DLD1 (cell line): ENCODE measurements around the gene TPSD1.
"Not testable (repeated sequence)": the region's sequence is repeated elsewhere in the genome, so short reads cannot be mapped to it uniquely, and the experiment has no call there.

Experiments used
- in situ Hi-C: cut with HindIII; loops from 2 replicates; pipeline ENCODE4 v1.10.0; 2017; ENCODE audit warnings: low sequenced_read_pairs

The TPSD1 gene

DNA sequence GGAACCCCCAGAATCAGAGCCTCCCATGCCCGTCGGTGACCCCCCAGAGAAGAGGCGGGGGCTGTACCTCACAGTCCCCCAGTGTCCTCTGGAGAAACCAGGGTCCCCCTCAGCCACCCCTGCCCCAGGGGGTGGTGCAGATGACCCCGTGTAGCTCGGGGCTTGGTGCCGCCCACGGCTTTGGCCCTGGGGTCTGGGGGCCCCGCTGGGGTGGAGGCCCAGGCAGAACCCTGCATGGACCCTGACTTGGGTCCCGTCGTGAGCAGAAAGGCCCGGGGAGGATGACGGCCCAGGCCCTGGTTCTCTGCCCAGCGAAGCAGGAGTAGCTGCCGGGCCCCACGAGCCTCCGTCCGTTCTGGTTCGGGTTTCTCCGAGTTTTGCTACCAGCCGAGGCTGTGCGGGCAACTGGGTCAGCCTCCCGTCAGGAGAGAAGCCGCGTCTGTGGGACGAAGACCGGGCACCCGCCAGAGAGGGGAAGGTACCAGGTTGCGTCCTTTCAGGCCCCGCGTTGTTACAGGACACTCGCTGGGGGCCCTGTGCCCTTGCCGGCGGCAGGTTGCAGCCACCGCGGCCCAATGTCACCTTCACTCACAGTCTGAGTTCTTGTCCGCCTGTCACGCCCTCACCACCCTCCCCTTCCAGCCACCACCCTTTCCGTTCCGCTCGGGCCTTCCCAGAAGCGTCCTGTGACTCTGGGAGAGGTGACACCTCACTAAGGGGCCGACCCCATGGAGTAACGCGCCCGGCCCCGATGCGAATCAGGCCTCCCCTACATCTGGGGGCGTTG, 34.8 kb upstream of the TPSD1 start:
- in situ Hi-C loops = no loop called here

DNA sequence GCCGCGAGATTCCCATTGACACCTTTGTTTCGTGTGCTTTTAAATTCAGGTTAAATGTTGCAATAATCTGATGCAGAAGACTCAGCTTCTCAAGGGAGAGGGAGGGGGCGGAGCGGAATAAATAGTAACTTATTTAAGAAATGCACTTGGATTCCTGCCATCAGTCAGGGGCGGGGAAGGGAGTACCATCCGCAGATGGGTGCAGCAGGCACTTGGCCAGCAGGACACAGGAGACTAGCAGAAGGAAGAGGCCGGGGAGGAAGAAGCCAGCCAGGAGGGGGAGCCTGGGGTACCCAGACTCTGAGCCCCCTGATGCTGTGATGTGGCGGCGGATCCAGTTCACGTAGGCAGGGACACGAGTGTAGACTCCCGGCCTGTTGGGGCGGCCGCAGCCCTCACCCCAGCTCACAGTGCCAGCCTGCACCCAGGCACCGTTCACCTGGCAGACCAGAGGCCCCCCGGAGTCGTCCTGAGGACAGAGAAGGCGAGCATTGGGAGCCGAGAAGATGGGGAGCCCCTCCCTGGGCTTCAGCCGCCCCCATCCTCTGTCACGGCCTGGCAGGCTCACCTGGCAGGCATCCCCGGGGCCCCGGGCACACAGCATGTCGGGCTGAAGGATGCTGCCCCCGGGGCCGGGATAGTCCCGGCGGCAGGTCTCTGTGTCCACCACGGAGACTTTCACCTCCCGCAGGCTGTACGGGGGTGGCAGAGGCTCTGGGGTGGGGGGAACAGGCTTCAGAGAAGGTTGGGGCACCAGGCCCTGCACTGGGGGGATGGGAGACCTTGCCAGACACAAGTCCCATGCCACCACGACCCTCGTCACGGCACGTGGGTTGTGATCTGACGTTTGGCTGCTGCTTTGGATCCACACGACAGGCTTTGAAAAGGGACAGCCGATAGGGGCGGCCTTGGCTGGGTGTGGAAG, 34.0 kb upstream of the TPSD1 start:
- in situ Hi-C loops = no loop called here

DNA sequence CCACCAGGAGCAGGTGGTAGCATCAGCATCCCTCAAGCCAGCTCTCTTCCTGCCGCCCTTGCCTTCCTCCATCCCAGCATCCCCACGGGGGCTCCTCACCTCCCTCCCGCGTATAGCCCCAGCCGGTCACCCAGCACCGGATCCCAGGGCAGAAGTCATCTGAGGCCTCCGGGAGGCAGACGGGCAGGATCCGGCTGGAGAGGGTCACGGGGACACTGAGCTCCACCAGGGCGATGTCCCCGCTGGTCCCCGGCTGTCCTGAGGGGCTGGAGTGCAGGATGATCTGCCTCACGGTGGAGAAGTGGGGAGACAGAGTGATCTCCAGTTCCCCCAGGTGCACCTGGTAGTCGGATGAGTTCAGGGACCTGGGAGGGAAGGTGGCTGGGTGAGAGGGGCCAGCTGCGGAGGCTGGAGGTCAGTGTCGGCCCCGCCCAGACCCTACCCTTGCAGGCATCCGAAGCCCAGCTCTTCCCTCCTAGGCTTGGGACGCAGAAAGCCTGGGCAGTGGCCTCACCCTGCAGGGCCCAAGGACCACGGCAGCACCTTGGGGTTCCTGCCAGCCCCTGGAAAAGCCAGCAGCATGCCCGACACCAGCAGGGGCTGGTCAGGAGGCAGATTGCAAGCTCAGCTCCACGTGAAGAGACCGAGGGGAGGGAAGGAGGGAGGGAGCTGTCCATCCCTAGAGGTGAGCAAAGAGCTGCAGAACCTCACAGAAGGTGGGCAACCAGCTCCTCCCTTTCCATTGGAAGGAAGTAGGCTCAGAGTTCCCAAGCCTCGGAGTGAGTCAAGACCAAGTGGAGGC, 33.1 kb upstream of the TPSD1 start:
- in situ Hi-C loops = no loop called here

DNA sequence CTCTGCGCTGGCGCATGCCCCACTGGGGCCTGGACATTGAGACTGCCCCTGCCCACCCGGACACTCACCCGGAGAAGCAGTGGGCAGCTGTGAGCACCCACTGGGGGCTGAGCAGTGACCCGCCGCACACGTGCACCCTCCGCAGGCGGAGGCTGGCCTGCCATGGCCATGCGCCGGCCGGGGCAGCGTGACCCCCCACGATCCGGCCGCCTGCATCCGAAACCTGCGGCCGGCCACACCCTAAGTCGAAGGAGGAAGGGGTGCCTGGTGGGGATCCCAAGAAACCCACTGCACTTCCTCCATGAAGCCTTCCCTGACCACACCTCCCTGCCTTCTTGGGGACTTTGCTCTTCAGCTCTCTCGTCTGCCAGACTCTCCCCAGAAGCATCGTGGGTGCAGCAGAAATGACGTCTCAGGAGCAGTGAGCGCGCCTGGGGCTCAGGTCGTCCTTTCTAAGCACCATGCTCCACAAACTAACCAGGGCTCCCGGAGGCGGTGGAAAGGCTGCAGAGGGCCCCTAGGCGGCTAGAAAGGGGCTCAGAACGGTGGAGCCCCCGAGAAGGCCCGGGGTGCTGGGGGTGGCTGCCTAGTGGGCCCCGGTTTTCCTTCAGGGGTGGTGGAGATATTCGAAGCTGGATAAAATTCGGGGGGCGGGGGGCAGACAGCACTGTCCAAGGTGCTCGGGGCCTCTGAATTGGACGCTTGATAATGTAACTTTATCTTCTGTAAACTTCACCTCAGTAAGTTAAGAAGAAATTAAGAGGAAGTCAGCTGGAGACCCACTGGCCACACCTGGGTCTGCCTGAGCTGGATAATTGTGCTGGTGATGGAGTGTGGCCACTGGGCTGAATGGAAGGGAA, 32.3 kb upstream of the TPSD1 start:
- in situ Hi-C loops = no loop called here

DNA sequence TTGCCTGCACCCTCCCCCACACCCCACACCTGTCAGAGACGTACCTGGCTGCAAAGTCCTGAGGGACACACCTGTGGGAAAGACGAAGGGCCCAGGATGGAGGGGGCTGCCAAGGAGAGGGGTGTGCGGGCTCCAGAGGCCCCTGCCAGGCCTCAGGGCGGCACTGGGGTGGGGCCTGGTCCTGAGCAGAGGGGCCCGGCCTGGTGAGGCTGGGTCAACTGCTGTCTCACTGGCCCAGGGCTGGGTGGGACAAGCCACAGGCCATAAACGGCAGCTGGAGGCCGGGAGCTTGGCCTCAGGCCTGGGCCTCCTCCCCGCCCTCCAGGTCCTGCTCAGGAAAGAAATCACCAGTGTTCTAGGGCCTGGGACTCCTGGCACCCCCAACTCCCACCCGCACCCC, 31.3 kb upstream of the TPSD1 start:
- in situ Hi-C loops = no loop called here

DNA sequence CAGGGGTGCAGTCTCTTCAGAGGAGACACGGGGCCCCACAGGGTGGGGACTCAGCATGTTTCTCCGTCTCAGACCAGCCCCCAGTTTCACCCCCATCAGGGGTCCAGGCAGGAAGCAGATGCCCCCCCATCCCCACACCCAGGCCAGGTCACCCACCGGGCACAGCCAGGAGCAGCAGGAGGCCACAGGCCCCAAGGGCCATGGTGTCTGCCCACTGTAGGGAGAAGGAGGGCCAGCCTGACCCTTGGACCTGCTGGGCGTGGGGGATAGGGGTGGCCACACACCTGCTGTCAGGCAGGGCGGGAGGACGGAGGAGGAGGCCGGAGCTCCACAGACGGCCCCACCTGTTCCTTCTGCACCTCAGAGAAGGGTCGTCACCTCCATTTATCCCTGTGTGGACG, 30.8 kb upstream of the TPSD1 start, which contains the start of gene TPSG1:
Gene TPSG1, minus strand, starts transcription at position 218 of the 401 bp plus-strand sequence. Its CDS starts 16 bp downstream, at position 202.
- in situ Hi-C loops = no loop called here

GRCh38 chr16:1225728-1226311, 30.0 kb upstream of the TPSD1 start:
- in situ Hi-C loops = not testable (repeated sequence)

DNA sequence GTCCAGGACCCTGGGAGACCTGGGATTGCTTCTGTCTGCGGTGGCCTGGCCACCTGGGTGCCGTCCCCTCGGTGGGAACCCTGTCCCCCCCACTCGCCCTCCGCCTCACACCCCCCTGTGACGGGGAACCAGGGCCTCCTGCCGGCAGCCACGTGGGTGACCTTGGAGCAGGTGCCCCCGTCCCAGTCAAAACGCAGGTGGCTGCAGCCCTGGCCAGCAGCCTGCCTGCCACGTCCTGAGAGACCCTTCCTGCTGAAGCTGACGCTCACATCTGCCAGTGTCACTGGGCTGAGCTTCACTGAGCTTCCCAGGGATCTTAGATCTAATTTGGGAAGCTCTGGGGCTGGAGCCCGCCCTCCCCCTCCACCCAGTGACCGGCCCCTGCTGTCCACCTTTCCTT, 29.2 kb upstream of the TPSD1 start:
- in situ Hi-C loops = not testable (repeated sequence)

DNA sequence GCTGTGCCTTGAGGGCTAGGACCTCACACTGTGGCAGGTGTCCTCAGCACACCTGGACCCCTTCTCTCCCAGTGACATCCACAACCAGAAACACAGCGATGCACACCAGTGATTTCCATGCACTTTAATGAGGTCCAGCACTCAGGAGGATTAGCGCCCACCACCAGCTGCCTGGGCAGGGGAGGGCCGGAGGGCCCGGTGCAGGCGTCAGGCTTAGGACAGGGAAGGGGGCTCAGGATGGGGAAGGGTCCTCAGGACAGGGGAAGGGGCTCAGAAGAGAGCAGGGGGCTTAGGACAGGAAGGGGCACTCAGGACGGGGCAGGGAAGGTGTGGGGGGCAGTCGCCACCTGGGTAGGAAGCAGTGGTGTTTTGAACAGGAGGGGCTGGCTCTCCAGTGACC, 27.6 kb upstream of the TPSD1 start:
- in situ Hi-C loops = not testable (repeated sequence)

DNA sequence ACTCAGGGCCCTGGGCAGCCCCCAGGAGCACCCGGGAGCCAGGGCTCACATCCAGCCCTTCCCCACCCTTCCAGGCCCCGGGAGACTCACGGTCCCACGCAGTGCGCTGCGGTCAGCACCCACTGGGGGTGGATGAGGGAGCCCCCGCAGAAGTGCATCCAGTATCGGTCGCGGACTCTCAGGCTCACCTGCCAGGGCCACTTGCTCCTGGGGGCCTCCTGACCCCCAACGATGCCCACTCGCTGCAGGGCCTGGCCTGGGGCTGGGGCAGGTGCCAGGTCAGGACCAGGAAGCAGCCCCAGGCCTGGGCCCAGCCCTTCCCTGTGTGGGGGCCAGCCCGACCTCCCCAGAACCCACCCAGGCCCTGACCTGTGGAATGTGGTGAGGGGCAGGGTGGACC, 26.4 kb upstream of the TPSD1 start:
- in situ Hi-C loops = not testable (repeated sequence)

- in situ Hi-C loops = not testable (repeated sequence)
Measured at GRCh38 chr16:1230084-1230470, 25.8 kb upstream of the TPSD1 start, which contains the start of gene TPSB2. Gene TPSB2, minus strand, starts transcription at chr16:1230184. Its CDS starts 233 bp downstream, at chr16:1229951.

DNA sequence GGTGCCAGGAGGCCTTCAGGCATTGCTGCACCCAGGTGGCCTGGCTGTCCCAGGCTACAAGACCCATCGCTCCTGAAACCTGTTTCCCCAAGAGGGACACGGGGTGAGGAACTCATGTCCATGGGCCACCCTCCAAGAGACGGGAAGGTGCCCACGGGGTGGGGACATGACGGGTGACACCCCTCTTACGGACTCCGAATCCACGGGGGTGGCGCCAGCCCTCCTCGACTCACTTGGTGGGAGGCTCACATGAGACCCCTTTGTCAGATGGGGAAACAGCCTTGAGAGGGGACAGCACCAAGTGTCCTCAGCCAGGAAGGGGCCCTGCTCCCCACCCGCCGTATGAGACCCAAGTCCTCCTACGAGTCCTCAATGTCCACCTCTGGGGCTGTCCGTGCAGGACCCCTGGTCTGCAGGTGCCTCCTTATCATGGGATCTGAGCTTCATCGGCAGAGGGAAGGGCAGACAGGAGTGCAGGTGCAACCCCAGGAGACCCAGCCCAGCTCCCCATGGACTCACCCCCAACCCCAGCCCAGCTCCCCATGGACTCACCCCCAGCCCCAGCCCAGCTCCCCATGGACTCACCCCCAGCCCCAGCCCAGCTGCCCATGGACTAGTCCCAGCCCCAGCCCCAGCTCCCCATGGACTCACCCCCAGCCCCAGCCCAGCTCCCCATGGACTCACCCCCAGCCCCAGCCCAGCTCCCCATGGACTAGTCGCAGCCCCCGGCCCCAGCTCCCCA, 25.2 kb upstream of the TPSD1 start:
- in situ Hi-C loops = not testable (repeated sequence)

GRCh38 chr16:1231301-1231700, 24.6 kb upstream of the TPSD1 start:
- in situ Hi-C loops = not testable (repeated sequence)

DNA sequence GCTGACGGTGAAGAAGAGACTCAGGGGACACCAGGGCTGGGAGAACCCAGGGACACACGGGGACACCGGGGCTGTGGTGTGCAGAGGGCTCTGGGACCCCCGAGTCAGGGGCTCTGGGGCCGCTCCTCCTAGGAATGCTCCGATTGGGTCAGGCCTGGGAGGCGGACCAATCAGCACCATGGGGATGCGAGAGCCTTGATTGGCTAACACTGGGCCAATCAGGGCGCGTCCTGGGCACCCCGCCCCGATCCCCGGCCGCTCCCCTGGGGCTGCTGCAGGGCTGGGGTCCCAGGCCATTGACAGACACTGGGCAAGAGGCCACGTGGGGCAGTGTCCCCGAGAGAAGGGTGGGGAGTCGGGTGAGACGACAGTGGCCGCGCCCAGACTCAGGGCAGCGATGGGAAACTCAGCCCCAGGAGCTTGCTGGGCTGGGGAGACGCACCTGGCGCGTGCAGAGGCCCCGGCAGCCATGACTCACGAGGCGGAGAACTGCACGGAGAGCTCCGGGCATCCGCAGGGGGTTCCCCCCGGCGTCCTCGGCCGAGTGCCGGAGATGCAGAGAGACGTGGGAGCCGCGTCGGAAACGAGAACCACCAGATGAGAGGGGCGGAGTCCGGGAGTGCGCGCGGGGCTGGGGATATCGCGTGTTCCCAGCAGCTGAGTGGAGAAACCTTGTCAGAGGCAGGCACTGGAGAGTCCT, 23.7 kb upstream of the TPSD1 start:
- in situ Hi-C loops = not testable (repeated sequence)

DNA sequence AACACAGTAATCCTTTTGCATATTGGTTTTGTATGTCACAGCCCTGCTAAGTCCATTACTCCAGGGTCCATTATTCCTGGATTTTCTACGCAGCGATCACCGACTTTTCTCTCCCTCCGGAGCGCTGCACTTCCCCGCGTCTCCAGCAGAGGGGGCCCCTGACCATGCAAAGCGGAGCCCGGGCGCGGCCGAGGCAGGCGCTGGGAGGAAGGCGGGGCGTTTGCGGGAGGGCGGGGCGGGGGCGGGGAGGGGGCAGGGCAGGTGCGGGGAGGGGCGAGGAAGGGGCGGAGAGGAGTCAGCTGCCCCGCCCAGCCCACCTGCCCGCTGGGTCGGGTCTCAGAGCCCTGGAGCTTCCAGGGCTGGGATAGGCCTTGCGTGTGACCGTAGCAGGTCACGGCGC, 19.2 kb upstream of the TPSD1 start:
- in situ Hi-C loops = not testable (repeated sequence)

DNA sequence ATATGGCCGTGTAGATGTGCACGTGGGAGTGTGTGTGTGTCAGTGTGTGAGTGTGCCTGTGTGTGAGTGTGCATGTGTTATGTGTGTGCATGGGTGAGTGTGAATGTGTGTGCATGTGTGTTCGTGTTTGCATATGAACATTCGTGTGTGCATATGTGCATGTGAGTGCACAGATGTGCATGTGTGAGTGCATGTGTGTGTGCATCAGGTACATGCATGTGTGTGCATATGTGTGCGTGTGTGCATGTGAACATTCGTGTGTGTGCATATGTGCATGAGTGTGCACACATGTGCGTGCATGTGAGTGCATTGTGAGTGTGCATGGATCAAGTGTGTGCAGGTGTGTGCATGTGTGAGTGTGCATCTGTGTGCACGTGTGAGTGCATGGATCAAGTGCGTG, 17.9 kb upstream of the TPSD1 start:
- in situ Hi-C loops = no loop called here

DNA sequence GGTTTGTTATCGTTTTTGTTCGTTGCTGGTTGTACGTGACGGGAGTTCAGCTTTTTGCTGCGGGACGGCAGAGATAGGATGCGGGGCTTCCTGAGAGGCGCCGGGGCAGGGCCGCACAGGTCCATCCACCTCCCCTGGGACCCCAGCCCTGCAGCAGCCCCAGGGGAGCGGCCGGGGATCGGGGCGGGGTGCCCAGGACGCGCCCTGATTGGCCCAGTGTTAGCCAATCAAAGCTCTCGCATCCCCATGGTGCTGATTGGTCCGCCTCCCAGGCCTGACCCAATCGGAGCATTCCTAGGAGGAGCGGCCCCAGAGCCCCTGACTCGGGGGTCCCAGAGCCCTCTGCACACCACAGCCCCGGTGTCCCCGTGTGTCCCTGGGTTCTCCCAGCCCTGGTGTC, 17.0 kb upstream of the TPSD1 start:
- in situ Hi-C loops = not testable (repeated sequence)

DNA sequence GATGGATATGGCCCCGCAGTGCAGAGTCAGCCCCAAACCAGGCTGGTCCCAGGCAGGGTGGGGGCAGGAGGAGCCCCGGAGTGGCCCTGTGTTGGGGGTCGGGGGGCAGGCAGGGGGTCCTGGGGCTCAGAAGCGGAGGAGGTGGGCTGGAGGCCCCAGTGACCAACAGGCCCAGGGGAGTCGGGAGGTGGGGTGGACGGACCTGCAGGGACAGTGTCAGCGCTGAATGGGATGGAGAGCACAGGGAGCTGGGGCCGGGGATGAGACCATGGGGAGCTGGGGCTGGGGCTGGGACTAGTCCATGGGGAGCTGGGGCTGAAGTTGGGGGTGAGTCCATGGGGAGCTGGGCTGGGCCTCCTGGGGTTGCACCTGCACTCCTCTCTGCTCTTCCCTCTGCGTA, 16.3 kb upstream of the TPSD1 start:
- in situ Hi-C loops = not testable (repeated sequence)
